Nephron (organoid): Measurements from ENCODE around the gene MAP2K2.

Experiments used
- H3K27ac Mint-ChIP-seq, 3 experiments: 2 replicates each; pipeline ENCODE4 v1.8.0; 2020; ENCODE audit warnings: mixed read lengths in 3 of 3, mild to moderate bottlenecking in 2 of 3, moderate library complexity in 1 of 3
- H3K27me3 Mint-ChIP-seq: 2 replicates; pipeline ENCODE4 v1.8.0; 2021; ENCODE audit warnings: low read depth, mild to moderate bottlenecking, moderate library complexity, mixed read lengths
- H3K36me3 Mint-ChIP-seq: 2 replicates; pipeline ENCODE4 v1.8.0; 2020; ENCODE audit warnings: low read depth, mixed read lengths
- H3K4me1 Mint-ChIP-seq: 2 replicates; pipeline ENCODE4 v1.8.0; 2020; ENCODE audit warnings: mixed read lengths
- H3K4me3 Mint-ChIP-seq, 3 experiments: 2 replicates each; pipeline ENCODE4 v1.8.0; 2020; ENCODE audit warnings: mild to moderate bottlenecking in 3 of 3, mixed read lengths in 3 of 3, moderate library complexity in 2 of 3
- H3K9me3 Mint-ChIP-seq: 2 replicates; pipeline ENCODE4 v1.8.0; 2020; ENCODE audit warnings: mixed read lengths
- TF ChIP-seq, protein P1 (sequence below), 3 experiments: fragments of 200-600 bp; sonication (generic); IDR thresholded peaks; one replicate each; pipeline ENCODE4 v1.5.0; 2021; ENCODE audit warnings: antibody characterized with exemption in 3 of 3; ENCODE audit not compliant: unreplicated experiment in 3 of 3

Gene MAP2K2

GRCh38 chr19:4157164-4157563 lies 33.2 kb upstream of the MAP2K2 start:
- H3K4me3 Mint-ChIP-seq, result no peak overlapping the region
- no peak overlapping the region for H3K27ac Mint-ChIP-seq
- TF ChIP-seq, protein P1, sequence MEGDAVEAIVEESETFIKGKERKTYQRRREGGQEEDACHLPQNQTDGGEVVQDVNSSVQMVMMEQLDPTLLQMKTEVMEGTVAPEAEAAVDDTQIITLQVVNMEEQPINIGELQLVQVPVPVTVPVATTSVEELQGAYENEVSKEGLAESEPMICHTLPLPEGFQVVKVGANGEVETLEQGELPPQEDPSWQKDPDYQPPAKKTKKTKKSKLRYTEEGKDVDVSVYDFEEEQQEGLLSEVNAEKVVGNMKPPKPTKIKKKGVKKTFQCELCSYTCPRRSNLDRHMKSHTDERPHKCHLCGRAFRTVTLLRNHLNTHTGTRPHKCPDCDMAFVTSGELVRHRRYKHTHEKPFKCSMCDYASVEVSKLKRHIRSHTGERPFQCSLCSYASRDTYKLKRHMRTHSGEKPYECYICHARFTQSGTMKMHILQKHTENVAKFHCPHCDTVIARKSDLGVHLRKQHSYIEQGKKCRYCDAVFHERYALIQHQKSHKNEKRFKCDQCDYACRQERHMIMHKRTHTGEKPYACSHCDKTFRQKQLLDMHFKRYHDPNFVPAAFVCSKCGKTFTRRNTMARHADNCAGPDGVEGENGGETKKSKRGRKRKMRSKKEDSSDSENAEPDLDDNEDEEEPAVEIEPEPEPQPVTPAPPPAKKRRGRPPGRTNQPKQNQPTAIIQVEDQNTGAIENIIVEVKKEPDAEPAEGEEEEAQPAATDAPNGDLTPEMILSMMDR (IDR thresholded peaks at IDR 0.05; ENCODE audit: unreplicated experiment in 3 of 3), result no peak
- no peaks in the 10 kb centered on the region for H3K4me1 Mint-ChIP-seq
- no peaks in the 10 kb centered on the region for H3K9me3 Mint-ChIP-seq
- peaks cover 25% of the 10 kb centered on the region for H3K27me3 Mint-ChIP-seq
- no peaks in the 10 kb centered on the region for H3K36me3 Mint-ChIP-seq

GRCh38 chr19:4154571-4155312 lies 30.8 kb upstream of the MAP2K2 start:
- Mint-ChIP-seq H3K4me3 (no peak overlapping the region), H3K36me3 (no peaks in the 10 kb centered on the region), H3K27ac (no peak overlapping the region), H3K27me3 (peaks cover 39% of the 10 kb centered on the region), H3K9me3 (no peaks in the 10 kb centered on the region), H3K4me1 (no peaks in the 10 kb centered on the region)
- TF ChIP-seq, protein P1 (IDR thresholded peaks at IDR 0.05; ENCODE audit: unreplicated experiment in 3 of 3), result no peak

DNA sequence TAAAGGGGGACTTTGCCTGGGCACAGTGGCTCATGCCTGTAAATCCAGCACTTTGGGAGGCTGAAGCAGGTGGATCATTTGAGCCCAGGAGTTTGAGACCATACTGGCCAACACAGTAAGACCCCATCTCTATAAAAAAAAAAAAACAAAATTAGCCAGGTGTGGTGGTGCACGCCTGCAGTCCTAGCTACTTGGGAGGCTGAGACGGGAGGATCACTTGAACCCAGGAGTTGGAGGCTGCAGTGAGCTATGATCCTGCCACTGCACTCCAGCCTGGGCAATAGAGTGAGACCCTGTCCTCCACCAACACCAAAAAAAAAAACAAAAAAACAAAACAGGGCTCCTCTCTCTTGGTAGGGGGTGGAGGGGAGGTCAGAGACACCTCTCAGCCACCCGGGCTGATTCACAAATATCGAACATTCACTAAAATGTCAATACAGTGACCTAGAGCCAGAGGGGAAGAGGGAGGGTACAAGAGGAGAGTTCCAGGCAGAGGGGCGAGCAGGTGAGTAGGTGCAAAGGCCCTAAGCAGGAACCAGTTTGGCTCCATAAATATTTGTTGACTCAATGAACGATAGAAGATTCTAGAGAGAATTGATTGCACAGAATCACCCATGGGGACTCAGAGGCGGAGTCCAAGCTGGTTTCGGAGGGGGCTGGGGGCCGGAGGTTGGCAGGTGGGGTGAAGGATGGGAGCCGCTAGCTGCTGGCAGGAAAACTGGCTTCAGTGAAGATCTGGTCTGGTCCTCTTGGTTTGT lies 28.5 kb upstream of the MAP2K2 start:
- no peak overlapping the region for H3K27ac Mint-ChIP-seq
- no peak overlapping the region for H3K4me3 Mint-ChIP-seq
- no peaks in the 10 kb centered on the region for H3K9me3 Mint-ChIP-seq
- H3K36me3 Mint-ChIP-seq, result no peaks in the 10 kb centered on the region
- H3K27me3 Mint-ChIP-seq, result peaks cover 52% of the 10 kb centered on the region
- TF ChIP-seq, protein P1 (IDR thresholded peaks at IDR 0.05; ENCODE audit: unreplicated experiment in 3 of 3), result no peak
- H3K4me1 Mint-ChIP-seq, result no peaks in the 10 kb centered on the region

DNA sequence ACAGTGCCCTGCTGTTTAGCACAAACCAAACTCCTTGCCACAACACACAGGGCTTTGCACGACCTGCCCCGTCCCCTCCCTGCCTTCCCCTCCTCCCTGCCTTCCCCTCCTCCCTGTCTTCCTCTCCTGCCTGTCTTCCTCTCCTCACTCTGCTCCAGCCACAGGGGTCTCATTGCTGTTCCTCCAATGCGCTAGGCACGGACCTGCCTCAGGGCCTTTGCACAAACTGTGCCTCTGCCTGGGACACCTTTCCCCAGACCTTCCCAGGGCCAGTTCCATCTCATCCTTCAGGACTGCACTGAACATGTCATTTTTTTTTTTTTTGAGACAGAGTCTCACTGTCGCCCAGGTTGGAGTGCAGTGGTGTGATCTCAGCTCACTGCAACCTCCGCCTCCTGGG lies 27.7 kb upstream of the MAP2K2 start:
- no peak overlapping the region for H3K27ac Mint-ChIP-seq
- H3K27me3 Mint-ChIP-seq, result peaks cover 60% of the 10 kb centered on the region
- no peaks in the 10 kb centered on the region for H3K9me3 Mint-ChIP-seq
- H3K4me1 Mint-ChIP-seq, result no peaks in the 10 kb centered on the region
- no peaks in the 10 kb centered on the region for H3K36me3 Mint-ChIP-seq
- TF ChIP-seq, protein P1 (IDR thresholded peaks at IDR 0.05; ENCODE audit: unreplicated experiment in 3 of 3), result no peak
- H3K4me3 Mint-ChIP-seq, result no peak overlapping the region

DNA sequence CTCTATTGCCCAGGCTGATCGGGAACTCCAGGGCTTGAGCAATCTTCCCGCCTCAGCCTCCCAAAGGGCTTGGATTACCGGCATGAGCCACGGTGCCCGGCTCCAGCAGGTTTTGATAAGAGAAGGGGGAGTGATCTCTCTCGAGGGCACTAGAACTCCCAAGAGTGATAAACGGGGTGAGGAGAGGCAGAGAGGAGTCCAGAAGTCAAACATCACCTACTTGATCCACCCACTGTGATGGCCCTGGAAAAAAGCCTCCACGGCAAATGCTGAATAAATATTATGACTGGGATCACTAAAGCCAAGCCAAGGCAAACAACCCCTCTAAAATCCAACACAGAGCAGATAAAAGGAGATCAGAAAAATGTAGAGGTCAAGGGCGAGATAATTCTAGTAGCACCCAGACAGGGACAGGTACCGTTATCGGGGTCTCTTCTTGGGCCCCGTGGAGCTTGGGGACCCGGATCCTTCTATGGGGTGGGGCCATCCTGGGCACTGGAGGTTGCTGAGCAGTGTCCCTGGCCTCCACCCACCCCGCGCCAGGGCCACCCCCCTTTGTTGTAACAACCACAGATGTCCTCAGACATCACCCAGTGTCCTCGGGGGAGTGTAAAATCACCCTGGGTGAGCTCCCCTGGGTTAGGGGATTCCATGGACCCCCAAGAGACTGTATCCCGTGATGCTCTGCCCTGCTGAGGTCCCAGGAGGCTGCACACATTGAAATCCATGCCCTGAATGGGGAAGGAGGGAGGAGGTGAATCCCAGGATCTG lies 25.8 kb upstream of the MAP2K2 start:
- Mint-ChIP-seq H3K36me3 (no peaks in the 10 kb centered on the region), H3K27ac (no peak overlapping the region), H3K9me3 (no peaks in the 10 kb centered on the region), H3K27me3 (peaks cover 65% of the 10 kb centered on the region), H3K4me3 (no peak overlapping the region), H3K4me1 (no peaks in the 10 kb centered on the region)
- TF ChIP-seq, protein P1 (IDR thresholded peaks at IDR 0.05; ENCODE audit: unreplicated experiment in 3 of 3), result no peak
